AG09319 (cell line): Measurements from ENCODE around the gene SRSF3.

Experiments used
- DNase-seq: peaks from one replicate; pipeline ENCODE4 v3.0.0-alpha.2; 2010; ENCODE audit warnings: low read depth; ENCODE audit errors: extremely low read depth
- TF ChIP-seq, protein P1 (sequence below): IDR thresholded peaks from 2 replicates; pipeline ENCODE4 v1.5.1; 2011; ENCODE audit warnings: low read depth, mild to moderate bottlenecking, inconsistent platforms, low read length, moderate library complexity

The SRSF3 gene

DNA sequence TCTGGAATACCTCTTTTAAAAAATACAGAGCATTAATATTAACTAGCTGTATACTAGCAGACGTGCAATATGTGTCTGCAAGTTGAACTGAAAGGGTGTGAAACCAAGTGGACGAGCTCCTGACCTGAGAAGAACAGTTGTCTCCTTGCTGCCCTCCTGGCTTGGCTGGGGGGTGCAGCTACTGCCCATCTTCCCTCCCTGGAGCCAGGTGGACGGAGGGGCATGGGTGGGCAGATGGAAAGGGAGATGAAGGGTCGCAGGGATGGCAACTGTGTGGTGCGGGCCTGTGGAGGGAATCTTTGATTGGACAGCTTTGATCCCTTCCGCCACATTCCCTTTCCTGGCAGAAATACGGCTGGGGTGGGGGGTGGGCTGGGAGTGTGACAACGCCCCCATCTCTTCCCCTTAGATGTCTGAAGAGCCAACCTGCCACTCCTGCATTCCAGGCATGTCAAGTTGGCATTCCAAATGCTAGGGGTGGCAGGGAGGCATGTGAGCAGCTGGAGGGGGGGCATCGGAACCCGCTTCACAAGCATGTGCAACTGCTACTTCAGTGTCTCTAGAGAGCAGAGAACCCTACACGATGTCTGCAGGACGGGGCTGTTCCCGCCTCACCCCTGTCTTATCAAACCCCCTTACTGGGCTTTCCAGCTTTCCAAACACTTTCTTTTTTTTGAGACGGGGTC is 37.3 kb downstream of the SRSF3 start:
- TF ChIP-seq, protein P1, sequence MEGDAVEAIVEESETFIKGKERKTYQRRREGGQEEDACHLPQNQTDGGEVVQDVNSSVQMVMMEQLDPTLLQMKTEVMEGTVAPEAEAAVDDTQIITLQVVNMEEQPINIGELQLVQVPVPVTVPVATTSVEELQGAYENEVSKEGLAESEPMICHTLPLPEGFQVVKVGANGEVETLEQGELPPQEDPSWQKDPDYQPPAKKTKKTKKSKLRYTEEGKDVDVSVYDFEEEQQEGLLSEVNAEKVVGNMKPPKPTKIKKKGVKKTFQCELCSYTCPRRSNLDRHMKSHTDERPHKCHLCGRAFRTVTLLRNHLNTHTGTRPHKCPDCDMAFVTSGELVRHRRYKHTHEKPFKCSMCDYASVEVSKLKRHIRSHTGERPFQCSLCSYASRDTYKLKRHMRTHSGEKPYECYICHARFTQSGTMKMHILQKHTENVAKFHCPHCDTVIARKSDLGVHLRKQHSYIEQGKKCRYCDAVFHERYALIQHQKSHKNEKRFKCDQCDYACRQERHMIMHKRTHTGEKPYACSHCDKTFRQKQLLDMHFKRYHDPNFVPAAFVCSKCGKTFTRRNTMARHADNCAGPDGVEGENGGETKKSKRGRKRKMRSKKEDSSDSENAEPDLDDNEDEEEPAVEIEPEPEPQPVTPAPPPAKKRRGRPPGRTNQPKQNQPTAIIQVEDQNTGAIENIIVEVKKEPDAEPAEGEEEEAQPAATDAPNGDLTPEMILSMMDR = no peak
- DNase-seq = no peak

DNA sequence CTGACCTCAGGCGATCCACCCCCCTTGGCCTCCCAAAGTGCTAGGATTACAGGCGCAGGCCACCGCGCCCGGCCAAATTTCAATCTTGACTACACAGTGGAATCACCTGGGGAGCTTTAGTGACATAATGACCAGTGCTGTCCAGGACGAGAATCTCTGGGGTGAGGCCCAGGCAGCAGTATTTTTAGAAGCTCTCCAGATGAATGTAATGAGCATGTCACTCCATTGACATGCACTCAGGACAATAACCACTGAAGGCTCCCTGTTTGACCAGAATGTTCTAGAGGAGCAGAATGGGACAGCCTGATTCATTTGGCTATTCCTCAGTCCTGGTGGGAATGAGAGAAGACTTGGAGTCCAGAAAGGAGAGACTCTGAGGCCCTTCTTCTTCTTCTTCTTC is 39.2 kb downstream of the SRSF3 start:
- TF ChIP-seq, protein P1 = no peak
- no peak for DNase-seq

DNA sequence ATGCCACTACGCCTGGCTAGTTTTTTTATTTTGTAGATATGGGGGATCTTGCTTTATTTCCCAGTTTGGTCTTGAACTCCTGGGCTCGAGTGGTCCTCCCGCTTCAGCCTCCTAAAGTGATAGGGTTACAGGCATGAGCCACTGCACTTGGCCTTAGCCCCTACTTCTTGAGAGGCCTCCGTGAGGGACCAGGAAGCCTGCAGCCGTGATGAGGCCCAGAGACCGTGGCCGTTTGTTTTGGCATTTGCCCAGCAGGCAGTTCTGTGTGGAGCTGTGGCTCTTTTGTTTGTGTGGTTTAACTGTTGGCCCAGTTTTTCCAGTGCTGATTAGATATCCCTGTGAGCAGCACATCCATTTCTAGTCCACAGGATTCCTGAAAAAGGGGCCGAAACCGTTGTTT is 39.8 kb downstream of the SRSF3 start:
- TF ChIP-seq, protein P1 = no peak
- DNase-seq = peak; percentile 42

DNA sequence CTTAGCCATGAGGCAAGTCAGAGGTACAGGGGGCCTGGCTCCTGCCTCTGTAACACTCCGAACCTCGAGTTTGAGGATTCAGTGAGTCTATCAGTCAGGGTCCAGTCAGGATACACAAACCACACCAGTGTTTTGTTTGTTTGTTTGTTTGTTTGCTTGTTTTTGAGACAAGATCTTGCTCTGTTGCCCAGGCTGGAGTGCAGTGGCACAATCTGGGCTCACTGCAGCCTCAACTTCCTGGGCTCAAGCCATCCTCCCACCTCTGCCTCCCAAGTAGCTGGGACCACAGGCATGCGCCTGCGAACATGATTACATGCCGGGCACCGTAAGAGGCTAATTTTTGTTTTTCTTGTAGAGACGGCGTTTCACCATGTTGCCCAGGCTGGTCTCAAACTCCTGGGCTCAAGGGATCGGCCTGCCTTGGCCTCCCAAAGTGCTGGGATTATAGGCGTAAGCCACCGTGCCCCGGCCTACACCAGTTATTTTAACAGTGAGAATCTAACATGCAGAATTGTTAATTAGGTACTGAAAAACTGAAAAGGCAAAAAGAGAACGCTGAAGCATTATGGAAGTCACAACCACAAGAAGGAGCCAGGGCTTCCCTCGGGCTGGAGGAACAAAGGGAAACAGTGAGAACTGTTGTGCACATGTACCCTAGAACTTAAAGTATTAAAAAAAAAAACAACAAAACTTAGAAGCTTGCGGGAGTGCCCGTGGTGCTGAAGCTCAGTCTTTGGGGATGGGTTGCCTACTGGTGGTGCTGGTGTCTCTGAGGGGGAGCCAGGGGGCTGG is 40.4 kb downstream of the SRSF3 start:
- no peak for DNase-seq
- TF ChIP-seq, protein P1 = no peak

DNA sequence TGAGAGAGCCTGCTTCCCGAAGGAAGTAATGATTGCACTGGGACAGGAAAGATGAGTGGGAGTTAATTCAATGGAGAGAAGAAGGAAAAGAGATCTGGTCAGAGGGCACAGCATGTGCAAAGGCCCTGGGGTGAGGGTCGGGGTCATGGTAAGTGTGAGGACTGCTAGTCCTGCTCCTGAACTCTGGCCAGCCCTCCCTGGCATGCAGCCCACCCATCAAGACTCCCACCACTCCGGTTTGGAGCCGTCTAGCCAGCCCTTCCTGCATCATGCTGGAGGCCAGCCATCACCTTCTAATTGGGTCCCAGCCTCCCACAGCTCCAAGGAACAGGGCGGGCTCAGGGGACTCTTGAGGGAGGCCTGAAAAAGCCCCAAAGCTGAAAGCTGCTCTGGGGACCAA is 42.1 kb downstream of the SRSF3 start:
- no peak for DNase-seq
- TF ChIP-seq, protein P1 = no peak

DNA sequence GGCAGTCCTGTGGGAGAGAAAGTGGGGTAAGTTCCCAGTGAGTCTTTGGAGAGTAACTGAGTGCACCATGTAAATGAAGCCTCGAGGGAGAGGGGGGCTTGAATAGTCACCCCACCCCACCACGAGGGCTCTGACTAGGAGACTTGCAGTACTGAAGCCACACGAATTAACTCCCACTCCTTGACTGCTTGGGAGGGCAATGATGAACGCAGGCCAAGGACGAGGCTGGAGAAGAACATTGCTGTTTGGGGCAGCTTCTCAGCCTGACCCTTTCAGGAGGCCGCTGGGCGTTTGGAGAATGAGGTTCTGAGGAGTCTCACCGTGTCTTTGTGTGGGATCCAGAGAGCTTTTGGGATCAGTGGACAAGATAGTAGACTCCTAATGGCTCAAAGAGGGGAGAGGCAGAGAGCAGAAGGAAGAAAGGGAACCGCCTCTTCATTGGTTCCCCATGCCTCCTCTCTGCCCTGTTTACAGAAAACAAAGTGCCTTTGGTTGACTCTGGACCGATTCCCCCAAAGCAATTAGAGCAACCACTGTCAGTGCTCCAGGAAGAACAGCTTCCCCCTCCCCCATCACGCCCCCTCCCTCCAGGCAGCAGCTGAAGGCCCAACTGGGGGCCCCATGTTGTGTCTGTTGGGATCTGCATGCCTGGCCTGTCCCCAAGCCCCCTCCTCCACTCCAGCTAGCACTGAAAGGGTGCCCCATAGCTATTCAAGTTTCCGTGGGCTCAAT is 42.7 kb downstream of the SRSF3 start:
- TF ChIP-seq, protein P1 = no peak
- no peak for DNase-seq

DNA sequence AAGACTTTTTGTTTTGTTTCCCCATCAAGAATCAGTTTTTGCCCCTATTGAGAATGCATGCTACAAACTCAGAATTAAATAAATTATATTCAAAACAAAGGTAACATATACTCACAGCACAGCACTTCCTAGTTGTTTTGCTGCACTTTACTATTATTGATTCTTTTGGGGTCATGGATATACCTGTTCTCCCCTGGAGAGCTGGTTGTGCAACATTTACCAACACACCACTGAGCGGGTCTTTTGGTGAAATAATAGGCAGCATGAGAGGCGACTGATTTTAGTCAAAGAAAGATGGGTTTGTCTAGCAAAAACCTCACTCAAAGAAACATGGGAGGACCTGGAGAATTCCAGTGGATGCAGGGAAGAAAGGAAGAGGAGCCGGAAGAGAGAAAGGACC is 44.4 kb downstream of the SRSF3 start:
- TF ChIP-seq, protein P1 = no peak
- no peak for DNase-seq
